Thymus (tissue), 11 donors: ENCODE results near the gene PLEKHA3. TPM values are rescaled to one million over a fixed set of nuclear protein-coding genes. Genes with fewer than 3 reads are reported as not detected.
"Not testable (repeated sequence)": the region's sequence is repeated elsewhere in the genome, so short reads cannot be mapped to it uniquely, and the experiment has no call there.

Source experiments
- DNase-seq, 9 donors: peaks; one replicate each; pipeline ENCODE4 v3.0.0-alpha.2; 2013; ENCODE audit warnings: low spot score in 9 of 9, low read depth in 6 of 9, missing footprints in 1 of 9
- H3K27ac ChIP-seq, 2 donors: one replicate each; pipeline ENCODE4 v1.5.1; 2013; ENCODE audit warnings: control low read depth in 1 of 2, low read depth in 1 of 2, low read length in 1 of 2, mild to moderate bottlenecking in 1 of 2, moderate library complexity in 1 of 2
- H3K27me3 ChIP-seq, 2 donors: one replicate each; pipeline ENCODE4 v1.5.1; 2013; ENCODE audit warnings: low read length in 1 of 2; ENCODE audit not compliant: control insufficient read depth in 2 of 2, insufficient read depth in 1 of 2
- H3K36me3 ChIP-seq, 2 donors: one replicate each; pipeline ENCODE4 v1.5.1; 2013; ENCODE audit warnings: low read length in 1 of 2, mild to moderate bottlenecking in 1 of 2, moderate library complexity in 1 of 2; ENCODE audit not compliant: control insufficient read depth in 2 of 2, insufficient read depth in 2 of 2
- H3K4me1 ChIP-seq, 2 donors: one replicate each; pipeline ENCODE4 v1.5.1; 2013; ENCODE audit warnings: low read length in 2 of 2; ENCODE audit not compliant: control insufficient read depth in 2 of 2, insufficient read depth in 2 of 2
- H3K4me3 ChIP-seq, 2 donors: one replicate each; pipeline ENCODE4 v1.5.1; 2013; ENCODE audit warnings: low read length in 2 of 2, control low read depth in 1 of 2, mild to moderate bottlenecking in 1 of 2
- H3K9me3 ChIP-seq, 2 donors: one replicate each; pipeline ENCODE4 v1.5.1; 2013; ENCODE audit warnings: low read length in 1 of 2, mild to moderate bottlenecking in 1 of 2; ENCODE audit not compliant: control insufficient read depth in 2 of 2, insufficient read depth in 1 of 2
- whole genome bisulfite sequencing: extraction: QIAGEN DNeasy Blood & Tissue Kit; methylation state at CpG from one replicate; pipeline ENCODE4 v1.1.7; 2013; 5-methylcytosine and 5-hydroxymethylcytosine counted together
- polyA plus RNA-seq: library from polyadenylated mRNA; stranded (reverse); fragments of 200-250 nt; gene quantifications from one replicate; pipeline ENCODE4 v1.2.3, GENCODE V29; 2013
- total RNA-seq: library from RNA; stranded (reverse); fragments of 120-200 nt; gene quantifications from one replicate; pipeline ENCODE4 v1.2.4, GENCODE V29; 2013
- donor health status: healthy.

Gene PLEKHA3
- total and polyA plus RNA-seq, 2 donors, result 3.8 to 8.4 TPM

DNA sequence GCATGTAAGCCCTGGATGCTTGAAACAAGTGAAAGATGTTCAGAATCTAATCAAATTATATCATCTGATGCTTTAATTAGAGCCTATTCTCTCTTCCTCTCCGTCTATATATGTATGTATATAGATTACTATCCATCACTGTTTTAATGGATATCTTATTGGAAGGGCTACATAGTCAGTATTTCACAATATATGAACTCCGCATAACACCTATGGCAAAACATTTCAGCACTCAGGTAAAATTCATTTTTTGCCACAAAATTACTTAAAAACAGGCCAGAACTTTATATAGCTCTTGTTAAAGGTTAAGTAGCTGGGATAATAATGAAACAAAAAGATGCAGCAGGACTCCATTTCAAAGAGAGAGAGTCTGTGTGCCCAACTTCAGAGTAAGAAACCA, 27.9 kb upstream of the PLEKHA3 start:
- Histone ChIP-seq H3K4me3 (no peak overlapping the region), H3K36me3 (peaks cover 0 to 11% of the 10 kb centered on the region in 2 donors), H3K27ac (no peak overlapping the region), H3K27me3 (no peaks in the 10 kb centered on the region), H3K4me1 (peaks cover 11 to 18% of the 10 kb centered on the region in 2 donors), H3K9me3 (no peaks in the 10 kb centered on the region)
- WGBS, result 99% methylated on average over 2 of the region's 2 CpGs
- no peak for DNase-seq

DNA sequence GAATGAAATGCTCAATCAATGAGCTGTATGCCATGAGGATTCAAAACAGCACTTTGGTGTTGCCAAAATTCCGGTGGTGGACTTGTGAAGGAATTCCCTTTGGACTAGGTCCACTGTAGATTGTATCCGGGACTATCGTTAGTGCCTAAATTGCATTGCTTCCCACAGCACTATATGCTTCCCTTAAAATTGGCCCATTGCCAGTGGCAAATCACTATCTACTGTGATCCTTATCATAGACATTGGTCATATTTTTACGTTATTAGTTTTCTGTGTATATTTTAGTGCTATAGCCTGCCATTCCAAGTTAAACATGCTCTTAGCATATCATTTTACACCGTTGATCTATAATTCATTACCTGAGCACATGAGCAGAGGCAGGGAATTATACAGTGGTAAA, 27.4 kb upstream of the PLEKHA3 start:
- Histone ChIP-seq H3K27ac (no peak overlapping the region), H3K36me3 (peaks cover 0 to 9% of the 10 kb centered on the region in 2 donors), H3K27me3 (no peaks in the 10 kb centered on the region), H3K9me3 (no peaks in the 10 kb centered on the region), H3K4me3 (no peak overlapping the region), H3K4me1 (peaks cover 11 to 18% of the 10 kb centered on the region in 2 donors)
- 93% methylated on average over 5 of the region's 5 CpGs for WGBS
- DNase-seq, result no peak

DNA sequence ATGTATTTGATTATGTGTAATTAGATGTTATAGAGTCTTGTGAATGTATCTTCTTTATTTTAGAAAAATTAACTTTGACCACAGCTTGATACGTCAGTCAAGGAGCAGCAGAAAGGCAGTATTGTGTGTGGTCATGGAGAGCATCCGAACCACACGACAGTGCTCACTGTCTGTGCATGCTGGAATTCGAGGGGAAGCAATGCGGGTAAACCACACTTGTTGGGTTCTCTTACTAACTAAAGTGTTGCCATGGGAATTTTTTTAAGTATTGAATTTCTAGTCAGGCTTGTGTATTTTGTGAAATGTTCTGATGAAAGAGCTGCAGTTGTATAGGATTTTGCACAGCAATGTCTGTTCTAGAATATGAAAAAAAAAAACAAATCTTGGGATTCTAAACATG, 24.3 kb upstream of the PLEKHA3 start:
- no peak overlapping the region for H3K4me3 ChIP-seq
- DNase-seq, result no peak
- WGBS, result 96% methylated on average over 5 of the region's 5 CpGs
- no peaks in the 10 kb centered on the region for H3K27me3 ChIP-seq
- H3K4me1 ChIP-seq, result peaks cover 0 to 5% of the 10 kb centered on the region in 2 donors
- no peaks in the 10 kb centered on the region for H3K9me3 ChIP-seq
- H3K27ac ChIP-seq, result no peak overlapping the region
- H3K36me3 ChIP-seq, result no peaks in the 10 kb centered on the region

DNA sequence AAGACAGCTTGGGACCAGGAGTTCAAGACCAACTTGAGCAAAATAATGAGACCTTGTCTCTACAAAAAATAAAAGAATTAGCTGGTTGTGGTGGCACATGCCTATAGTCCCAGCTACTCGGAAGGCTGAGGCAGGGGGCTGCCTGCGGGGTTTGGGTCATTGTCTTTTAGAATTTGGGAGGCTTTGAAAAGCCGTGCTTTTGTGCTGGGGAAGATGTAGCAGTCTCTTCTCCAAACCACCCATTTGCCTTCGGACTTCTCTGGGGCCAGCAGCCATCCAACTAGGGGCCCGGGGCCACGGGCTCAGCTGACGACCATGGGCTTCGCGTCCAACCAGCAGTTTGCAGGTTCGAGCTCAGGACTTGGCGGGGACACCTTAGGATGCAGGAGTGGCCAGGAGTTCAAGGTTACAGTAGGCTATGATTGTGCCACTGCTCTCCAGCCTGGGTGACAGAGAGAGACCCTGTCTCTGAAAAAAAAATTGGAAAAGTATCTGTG, 22.8 kb upstream of the PLEKHA3 start:
- no peak for DNase-seq
- H3K36me3 ChIP-seq, result no peaks in the 10 kb centered on the region
- no peak overlapping the region for H3K27ac ChIP-seq
- 97% methylated on average over 11 of the region's 11 CpGs for WGBS
- H3K27me3 ChIP-seq, result no peaks in the 10 kb centered on the region
- no peaks in the 10 kb centered on the region for H3K4me1 ChIP-seq
- no peak overlapping the region for H3K4me3 ChIP-seq
- no peaks in the 10 kb centered on the region for H3K9me3 ChIP-seq

DNA sequence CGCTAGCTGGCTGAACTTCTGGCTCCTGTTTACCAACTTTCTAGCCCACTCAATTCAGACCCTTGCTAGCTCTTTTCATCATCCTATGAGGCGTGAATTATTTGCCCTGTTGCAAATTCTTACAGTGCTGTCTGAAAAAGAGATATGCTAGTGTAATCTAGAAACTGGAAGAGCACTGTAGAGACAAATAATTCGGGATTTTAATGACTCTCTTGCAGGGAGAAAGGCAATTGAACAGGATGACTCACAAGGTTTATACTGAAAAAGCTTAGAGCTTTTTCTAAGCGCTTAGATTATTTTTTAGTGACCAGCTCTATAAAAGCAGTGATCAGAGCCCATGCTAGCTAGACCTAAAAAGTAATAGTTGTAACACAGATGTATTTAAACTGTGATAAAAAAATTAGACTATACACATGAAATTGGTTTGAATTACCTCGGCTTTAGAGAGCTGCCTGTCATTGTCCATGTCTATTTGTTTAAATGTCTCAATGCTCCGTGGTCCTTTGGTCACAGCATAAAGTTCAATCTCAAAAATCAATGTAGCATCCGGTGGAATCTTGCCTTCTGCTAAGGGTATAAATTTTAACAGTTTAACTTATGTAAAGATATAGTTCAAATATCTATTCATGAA, 10.9 kb upstream of the PLEKHA3 start:
- Histone ChIP-seq H3K27me3 (no peaks in the 10 kb centered on the region), H3K36me3 (peaks cover 0 to 4% of the 10 kb centered on the region in 2 donors), H3K4me1 (no peaks in the 10 kb centered on the region), H3K27ac (no peak overlapping the region), H3K9me3 (no peaks in the 10 kb centered on the region), H3K4me3 (no peak overlapping the region)
- 98% methylated on average over 7 of the region's 7 CpGs for WGBS
- no peak for DNase-seq

DNA sequence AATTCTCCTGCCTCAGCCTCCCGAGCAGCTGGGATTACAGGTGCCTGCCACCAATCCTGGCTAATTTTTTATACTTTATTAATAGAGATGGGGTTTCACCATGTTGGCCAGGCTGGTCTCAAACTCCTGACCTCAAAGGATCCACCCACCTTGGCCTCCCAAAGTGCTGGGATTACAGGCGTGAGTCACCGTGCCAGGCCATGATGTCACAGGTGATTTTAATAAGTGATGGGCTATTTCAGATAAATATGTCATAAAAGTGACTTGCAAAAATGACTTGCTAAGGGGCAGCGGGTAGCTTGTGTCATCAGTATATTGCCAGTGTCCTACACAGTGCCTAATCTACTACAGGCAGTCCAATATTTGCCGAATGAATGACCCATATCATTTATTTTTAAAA, 8.9 kb upstream of the PLEKHA3 start:
- DNase-seq, H3K4me3 ChIP-seq, H3K9me3 ChIP-seq, H3K36me3 ChIP-seq, H3K27me3 ChIP-seq, H3K27ac ChIP-seq, H3K4me1 ChIP-seq: not testable (repeated sequence)
- WGBS, result over 99% methylated on average over 5 of the region's 5 CpGs

DNA sequence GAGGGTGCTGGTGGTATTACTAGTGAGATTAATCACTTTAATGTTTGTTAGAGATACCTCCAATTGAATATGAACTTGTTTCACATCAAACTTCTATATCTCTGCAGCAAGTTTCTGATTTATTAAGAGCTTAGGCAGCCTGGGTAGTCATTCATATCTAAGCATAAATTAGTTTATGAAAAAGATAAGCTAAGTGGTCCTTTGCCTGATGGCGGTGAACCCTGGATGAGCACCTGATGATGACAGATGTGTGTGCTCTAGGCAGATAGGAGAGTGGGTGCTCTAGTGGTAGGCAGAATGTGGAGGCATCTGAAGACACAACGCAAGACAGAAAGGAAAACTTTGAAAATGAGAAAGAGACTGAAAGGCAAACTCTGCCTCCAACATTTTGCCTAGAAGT, 6.9 kb upstream of the PLEKHA3 start:
- Histone ChIP-seq H3K4me1 (no peaks in the 10 kb centered on the region), H3K4me3 (no peak overlapping the region), H3K27me3 (no peaks in the 10 kb centered on the region), H3K9me3 (no peaks in the 10 kb centered on the region), H3K36me3 (no peaks in the 10 kb centered on the region), H3K27ac (no peak overlapping the region)
- DNase-seq, result no peak
- WGBS, result 96% methylated on average over 2 of the region's 2 CpGs

DNA sequence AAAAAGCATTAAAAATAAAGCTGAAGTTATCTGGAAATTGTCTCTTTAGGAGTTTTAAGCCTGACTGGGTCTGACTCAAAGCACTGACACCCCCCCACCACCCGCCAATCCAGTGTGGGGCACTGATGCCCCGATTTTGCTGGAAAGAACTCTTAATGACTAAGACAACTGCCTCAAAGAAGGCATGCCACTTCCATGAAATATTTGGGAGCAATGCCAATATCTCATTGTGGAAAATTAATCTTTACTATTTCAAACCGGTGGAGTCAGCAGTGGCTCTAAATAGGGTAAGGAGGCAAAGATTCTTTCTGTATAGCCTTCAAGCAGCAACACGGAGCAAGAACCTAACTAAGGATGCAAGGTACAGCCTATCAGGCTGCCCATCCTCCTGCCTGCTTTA, 6.3 kb upstream of the PLEKHA3 start:
- H3K36me3 ChIP-seq, result no peaks in the 10 kb centered on the region
- H3K27ac ChIP-seq, result no peak overlapping the region
- H3K27me3 ChIP-seq, result no peaks in the 10 kb centered on the region
- H3K4me1 ChIP-seq, result no peaks in the 10 kb centered on the region
- H3K4me3 ChIP-seq, result no peak overlapping the region
- DNase-seq, result no peak
- 93% methylated on average over 4 of the region's 4 CpGs for whole genome bisulfite sequencing
- no peaks in the 10 kb centered on the region for H3K9me3 ChIP-seq

DNA sequence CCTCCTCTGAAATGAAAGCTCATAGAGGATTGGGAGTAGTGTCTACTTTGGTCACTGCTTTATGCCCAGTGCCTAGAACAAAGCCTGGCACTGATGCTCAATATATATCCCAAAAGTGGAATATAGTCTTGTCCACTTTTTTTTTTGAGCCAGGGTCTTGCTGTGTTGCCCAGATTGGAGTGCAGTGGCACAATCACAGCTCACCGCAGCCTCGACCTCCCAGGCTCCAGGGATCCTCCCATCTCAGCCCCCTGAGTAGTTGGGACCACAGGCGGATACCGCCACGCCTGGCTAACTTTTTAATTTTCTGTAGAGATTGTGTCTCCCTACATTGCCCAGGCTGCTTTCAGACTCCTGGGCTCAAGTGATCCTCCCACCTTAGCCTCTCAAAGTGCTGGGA, 5.7 kb upstream of the PLEKHA3 start:
- no peaks in the 10 kb centered on the region for H3K9me3 ChIP-seq
- peaks cover 2% of the 10 kb centered on the region in 2 donors for H3K4me1 ChIP-seq
- no peak for DNase-seq
- H3K4me3 ChIP-seq, result no peak overlapping the region
- no peak overlapping the region for H3K27ac ChIP-seq
- WGBS, result 98% methylated on average over 5 of the region's 5 CpGs
- H3K36me3 ChIP-seq, result no peaks in the 10 kb centered on the region
- no peaks in the 10 kb centered on the region for H3K27me3 ChIP-seq
